Inferior parietal cortex (tissue), 1 donor: ENCODE data around the gene IL1R1.
"Not testable (repeated sequence)": the region's sequence is repeated elsewhere in the genome, so short reads cannot be mapped to it uniquely, and the experiment has no call there.

Experiments used
- DNase-seq: peaks from one replicate; pipeline ENCODE4 v3.0.0-alpha.2; 2016; ENCODE audit errors: extremely low spot score

IL1R1 gene, protein sequence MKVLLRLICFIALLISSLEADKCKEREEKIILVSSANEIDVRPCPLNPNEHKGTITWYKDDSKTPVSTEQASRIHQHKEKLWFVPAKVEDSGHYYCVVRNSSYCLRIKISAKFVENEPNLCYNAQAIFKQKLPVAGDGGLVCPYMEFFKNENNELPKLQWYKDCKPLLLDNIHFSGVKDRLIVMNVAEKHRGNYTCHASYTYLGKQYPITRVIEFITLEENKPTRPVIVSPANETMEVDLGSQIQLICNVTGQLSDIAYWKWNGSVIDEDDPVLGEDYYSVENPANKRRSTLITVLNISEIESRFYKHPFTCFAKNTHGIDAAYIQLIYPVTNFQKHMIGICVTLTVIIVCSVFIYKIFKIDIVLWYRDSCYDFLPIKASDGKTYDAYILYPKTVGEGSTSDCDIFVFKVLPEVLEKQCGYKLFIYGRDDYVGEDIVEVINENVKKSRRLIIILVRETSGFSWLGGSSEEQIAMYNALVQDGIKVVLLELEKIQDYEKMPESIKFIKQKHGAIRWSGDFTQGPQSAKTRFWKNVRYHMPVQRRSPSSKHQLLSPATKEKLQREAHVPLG

DNA sequence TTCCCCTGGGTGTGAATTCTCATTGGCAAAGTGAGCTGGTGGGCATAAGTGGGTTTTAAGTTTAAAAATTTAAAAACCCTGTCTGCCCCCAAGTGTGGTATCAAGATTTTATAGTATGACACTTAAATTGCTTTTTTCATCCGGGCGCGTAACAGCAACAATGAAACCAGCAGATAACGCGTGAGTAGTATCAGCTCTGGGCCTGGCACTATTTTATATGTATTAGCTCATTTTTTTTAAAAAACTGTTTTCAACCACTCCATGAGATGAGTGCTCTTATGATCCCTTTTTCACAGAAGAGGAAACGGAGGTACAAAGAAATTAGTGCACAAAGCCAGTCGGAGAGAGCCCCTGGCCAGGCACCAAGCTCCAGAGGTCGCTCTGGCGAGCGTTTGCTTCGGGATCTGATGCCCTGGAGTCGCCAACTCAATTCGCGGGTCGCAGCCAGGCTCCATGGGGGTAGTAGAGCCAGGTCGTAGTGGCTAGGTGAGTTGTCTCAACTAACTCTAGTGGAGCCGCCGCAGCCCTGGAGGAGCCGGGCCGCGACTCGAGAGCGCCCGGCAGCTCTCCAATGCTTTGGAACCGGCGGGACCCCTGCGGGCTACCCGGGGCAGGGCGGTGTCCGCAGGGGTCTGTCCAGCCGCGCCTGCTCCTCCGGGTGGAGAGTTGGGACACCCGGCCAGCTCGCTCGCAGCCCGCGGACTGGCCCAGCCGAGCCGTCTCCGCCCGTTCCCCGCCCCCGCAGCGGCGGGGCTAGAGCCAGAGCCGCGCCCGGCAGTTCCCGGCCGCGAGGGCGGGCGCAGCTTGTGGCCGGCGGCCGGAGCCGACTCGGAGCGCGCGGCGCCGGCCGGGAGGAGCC, at the start of gene IL1R1:
TSS of gene IL1R1 (plus strand) at position 777 of the 859 bp plus-strand sequence. CDS start 14,979 bp downstream, outside the sequence.
- peak; percentile 7 for DNase-seq

DNA sequence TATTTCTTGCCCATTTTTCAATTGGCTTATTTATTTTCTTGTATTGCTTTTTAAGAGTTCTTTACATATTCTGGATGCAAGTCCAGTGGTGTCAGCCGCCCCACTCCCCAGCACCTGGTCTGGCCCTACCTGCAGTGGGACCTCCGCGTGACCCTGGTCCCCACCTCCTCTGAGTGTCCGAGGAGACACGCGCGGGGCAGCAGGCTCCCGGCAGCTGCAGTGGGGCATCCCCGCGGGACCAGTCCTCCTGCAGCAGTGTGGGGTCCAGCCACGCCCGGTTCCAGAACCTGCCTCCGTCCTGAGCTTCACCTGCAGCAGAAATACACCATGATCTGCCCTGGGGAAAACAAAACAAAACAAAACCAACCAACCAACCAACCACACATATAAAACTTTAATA, 48.9 kb upstream of the IL1R1 start:
- no peak for DNase-seq

DNA sequence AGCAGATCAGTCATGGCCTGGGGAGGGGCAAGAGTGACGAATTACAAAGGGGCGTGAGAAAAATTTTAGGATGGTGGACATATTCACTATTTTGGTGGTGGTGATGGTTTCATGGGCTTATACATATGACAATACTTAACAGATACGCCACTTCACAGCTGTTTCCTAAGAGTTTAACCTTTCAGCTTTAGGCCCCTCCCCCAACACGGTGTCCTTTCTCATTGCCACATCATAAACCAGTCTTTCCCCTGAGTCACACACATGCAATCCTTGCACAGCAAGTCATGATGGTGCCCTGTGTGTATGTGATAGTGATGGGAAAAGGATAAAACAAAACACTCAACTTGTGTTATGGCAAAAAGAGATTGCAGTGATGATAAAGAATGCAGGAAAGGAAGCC, 47.6 kb upstream of the IL1R1 start:
- DNase-seq, result no peak

DNA sequence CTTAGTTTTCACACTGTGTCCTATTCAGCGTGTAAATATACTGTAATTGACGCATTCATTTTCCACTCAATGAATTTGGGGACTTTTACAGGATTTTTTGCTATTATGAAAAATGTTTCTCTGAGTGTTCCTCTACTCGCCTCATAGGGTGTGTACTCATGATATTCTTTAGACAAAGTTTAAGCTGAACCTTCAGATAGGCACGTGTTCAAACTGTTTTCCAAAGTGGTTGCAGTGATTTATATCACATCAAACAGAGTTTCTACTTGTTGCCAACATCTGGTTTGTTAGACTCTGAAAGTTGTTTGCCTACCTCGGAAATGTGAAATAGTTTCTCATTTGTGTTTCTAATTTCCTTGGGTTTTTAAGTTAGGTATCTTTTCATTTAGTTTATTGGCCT, 46.4 kb upstream of the IL1R1 start:
- DNase-seq, result no peak

DNA sequence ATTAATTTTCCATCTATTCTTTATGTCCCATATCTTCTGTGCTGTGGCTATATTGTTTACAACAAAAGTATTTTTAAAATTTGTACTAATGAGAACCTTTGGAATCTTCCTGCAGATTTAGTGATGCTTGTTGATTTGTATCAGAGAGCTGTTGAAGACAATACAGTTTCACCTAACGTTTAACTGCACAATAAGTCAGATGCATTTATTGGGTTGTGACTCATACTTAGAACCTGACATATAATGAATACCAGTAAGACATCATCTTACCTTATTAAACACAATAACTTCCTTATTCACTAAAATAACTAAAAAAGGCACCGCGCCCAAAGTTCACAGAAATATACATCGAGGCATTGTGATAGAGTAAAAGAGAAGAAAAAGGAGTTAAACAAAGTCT, 43.8 kb upstream of the IL1R1 start:
- no peak for DNase-seq

DNA sequence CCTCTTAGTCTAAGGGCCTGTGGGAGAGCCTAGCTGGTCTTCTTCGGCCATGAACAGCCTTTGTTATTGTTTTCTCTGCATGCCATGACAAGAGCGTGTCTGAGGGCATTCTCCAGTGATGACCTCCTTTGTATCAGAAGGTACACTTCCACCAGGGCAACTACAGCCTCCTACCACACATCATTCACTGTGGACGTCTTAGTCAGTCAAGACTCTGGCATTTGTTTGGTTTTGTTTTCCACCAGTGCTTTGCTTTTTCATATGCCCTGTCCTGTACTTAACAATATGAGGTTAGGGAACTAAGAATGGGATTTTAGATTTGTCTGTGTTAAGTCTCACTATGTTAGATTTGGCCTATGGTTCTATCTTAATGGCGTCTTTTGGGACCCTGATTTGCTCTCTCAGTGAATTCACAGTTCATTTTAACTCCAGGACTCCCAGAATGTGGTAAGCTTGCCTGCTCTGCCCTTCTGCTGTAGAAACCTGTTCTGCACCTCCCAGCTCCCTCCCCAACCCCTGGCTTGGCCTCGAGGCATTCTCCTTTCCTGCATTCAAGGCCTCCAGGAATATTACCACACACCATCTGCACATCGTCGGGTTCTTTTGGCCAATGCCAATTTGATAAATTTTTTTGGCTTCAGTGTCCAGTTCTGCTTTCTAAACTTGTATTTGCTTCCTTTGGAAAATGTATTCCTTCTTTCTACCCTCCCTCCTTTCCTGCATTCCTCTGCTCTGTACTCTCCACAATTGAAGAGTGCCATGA, 42.8 kb upstream of the IL1R1 start:
- DNase-seq, result no peak

DNA sequence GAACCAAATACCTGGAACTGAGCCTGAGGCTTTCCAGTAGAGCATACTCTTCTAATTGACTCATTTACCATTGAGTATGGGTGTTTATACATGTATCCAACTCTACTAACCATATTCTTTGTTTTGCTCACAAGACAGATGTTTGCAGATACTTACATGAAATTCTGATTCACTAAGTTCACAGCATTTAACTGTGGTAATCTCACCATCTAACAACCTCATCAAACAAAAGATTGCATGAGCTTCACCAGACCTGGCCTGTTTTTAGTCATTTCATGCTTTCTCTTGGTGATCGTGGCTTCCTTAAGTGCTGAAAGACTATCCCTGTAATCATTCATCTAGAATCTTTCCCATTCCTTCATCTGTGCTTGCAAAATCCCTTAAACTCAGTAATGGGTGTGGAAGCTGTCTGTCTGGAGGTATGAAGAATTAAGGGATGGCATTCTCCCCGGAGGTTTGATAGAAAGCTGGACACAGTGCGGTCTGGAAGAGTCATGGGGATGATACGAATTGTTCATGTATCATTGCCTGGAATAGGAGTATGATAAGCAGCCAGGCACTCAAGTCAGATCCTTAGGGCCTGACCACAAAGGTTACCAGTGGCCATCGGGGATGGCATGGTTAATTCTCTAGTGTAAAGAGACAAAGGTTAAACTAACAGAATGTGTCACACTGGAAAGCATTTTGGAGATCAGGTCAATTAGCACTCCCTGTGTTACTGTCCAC, 42.0 kb upstream of the IL1R1 start:
- no peak for DNase-seq

DNA sequence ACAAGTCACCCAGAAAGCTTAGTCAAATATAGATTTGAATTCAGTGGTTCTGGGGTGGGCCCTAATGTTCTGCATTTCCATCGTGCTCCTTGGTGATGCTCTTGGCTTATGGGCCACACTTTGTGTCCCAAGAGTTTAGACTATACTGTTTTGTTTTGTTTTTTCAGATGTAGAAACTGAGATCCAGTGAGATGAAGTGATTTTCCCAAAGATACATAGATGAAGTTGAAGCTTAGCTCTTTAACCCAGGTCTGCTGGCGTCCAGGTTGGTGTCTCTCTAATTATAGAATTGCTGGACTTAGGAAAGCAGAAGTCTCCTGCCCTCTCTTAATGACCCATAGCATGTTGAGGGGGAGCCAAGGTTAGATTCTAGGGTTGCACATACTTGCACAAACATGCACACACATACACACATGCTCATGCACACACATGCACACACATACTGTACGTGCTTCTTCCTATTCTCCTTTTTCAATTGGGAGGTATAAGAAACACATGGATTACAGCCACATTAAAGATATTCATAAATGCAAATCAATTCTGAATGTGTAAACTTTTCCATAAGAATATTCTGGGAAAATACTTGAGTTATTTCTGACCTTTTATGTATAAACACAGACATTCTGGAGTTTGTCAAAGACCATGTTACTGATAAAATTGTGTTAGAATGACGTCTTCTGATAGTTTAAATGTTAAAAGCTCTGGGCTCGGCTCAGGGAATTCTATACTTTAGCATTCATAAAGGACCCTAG, 41.3 kb upstream of the IL1R1 start:
- no peak for DNase-seq

DNA sequence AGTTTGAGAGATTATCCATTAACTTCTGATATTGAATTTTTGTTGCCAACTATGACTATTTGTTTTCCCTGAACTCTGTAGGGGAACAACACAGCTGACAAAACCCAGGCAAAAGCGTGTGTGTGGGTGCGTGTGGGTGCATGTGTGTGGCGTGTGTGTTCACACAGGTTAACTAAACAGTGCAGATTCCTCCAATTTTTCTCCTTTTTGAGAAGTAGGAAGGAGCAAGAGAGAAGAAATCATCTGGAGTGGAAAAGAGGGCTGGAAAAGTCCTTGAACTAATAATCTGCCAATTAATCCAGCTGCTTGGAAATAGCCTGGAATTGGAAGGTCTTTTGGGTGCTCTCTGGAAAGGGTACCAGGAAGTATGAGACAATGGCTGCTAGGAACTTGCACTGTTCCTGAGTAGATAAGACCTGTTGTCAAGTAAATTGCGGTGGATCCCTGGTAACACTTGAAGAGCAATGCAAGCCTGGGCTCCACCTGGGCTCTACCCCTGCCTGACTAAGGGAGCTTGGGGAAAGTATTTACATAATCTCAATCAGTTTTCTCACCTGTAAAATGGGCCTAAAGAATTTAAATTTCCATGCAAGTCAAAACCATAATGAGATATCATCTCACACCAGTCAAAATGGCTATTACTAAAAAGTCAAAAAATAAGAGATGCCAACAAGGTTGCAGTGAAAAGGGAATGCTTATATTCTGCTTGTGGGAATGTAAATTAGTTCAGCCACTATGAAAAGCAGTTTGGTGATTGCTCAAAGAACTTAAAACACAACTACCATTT, 40.5 kb upstream of the IL1R1 start:
- DNase-seq, result no peak

DNA sequence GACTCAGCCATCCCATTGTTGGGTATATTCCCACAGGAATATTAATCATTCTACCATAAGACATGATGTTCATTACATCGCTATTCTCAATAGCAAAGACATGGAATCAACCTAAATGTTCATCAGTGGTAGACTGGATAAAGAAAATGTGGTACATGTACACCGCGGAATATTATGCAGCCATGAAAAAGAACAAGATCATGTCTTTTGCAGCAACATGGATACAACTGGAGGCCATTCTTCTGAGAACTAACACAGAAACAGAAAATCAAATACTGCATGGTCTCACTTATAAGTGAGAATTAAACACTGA, 40.0 kb upstream of the IL1R1 start:
- not testable (repeated sequence) for DNase-seq

DNA sequence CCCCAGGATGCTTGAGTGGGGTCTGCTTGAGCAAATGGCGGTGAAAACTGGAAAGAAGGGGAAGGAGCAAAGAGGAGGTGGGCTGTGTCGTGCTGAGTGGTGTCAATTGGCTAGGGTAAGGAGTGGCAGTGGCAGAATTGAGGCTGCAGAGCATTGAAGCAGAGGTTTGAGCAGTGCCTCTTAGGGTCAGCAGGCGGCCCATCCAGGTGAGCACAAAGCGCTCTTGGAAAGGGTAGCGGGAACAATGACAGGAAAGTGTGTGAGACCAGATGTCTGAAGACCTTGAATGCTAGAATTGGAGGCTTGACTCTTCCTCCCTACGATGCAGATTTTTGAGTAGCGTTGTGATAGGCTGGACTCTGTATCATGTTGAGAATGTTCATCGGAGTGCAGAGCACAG, 39.3 kb upstream of the IL1R1 start:
- no peak for DNase-seq

DNA sequence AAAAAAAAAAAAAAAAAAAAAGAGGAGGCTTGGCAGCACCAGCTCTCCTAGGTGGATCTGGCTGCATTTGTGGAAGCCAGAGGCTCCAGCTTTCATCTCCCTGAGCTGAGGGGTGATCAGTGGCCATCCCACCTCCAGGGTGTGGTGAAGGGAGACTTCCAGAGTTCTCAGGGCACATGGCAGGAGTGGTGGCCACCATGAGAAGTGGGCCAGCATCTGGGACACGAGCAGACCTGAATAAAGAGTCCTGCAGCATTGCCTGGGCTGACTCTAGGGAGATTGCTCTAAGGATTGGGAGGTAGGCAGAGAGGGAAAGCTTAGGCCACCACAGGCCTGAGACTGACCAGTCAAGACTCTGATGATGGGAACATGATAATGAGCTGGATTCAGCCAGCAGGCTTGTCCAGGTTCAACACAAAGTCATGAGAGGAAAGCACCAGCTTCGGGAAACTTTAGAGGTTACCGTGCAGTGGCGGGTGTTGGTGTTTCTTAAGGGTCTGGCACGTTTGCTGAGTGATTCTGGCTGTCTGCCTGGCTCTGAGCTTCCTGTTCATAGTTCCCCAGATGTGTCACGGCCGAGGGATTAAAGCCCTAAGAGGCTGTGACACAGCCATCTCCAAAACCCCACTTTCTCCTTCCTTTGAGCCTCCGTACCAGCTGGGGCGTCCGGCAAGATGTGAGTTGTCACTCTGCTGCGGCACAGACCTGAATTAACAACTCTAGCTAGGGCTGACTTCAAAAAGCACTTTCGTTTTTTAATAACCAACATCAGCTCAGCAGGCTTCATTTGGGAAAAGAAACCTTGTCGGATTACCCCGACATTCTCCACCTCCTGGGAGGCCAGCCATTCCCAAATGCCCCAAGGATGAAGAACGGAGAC, 38.3 kb upstream of the IL1R1 start:
- DNase-seq, result no peak

DNA sequence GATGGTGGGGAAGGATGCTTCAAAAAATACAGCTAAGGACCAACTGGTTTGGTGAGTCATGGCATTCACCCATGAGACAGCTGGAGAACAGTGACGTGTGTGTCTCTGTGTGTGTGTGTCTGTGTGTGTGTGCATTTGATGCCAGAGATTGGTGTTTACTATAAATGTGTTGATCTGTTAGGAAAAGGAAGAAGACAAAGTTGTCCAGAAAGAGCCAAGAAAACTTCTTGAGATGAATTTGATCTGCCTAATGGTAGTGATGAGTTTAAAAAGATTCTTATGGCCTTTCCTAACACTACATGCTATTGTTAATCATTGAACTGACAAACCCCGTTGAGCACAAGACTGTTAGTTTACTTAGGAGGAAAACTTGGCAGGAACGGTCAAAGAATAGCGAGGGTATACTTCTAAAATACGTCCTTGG, 36.4 kb upstream of the IL1R1 start:
- no peak for DNase-seq

DNA sequence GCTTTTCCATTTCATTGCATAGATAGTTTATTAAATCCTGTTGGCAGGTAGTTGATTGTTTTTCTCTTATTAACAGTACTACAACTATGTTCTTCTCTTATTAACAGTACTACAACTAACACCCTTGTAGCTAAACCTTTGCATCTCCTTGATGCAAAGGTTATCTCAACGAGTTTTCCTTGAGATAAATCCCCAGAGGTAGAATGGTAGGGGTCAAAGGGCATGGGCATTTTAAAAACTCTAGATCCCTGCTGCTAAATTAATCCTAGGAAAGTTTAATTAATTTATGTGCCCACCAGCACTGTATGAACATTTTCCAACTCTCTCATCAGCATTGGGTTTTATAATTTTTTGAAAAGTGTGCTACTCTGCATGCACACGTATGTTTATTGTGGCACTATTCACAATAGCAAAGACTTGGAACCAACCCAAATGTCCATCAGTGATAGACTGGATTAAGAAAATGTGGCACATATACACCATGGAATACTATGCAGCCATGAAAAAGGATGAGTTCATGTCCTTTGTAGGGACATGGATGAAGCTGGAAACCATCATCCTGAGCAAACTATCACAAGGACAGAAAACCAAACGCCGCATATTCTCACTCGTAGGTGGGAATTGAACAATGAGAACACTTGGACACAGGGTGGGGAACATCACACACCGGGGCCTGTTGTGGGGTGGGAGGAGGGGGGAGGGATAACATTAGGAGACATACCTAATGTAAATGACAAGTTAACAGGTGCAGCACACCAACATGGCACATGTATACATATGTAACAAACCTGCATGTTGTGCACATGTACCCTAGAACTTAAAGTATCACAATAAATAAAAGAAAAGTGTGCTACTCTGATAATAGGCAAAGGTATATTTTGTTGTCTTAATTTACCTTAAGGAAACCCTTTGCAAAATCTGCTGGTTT, 35.5 kb upstream of the IL1R1 start:
- not testable (repeated sequence) for DNase-seq

DNA sequence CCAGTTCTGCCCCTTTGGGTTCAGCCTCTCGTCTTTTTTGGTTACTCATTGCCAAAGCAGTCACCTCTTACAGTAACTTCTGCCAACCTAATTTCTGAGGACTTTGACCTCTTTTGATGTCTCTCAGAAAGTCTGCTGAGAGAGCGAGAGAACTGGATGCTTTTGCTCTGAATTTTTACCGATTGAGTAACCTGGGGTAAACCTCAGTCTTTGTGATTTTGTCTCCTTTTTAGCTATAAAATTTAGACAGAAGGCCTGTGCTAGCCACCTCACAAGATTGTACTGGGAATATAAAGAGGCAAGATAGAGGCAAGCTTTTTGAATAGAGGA, 34.8 kb upstream of the IL1R1 start:
- no peak for DNase-seq

DNA sequence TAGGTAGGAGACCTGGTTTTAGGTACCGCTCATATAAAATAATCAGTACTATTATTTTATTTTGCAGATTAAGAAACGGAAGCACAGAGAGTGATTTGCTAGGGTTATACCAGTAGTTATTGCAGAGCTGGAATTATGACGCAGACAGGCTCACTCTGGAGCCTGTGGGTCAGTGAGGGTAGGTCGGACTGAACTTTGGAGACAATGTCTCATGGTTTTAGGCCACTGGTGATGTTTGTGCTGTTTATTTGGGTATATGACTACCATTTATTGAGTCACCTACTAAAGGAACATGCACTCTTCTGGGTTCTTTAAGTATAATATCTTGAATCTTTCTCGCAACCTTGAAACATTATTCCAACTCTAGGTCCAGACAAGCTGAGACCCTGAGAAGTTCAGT, 33.5 kb upstream of the IL1R1 start:
- no peak for DNase-seq

DNA sequence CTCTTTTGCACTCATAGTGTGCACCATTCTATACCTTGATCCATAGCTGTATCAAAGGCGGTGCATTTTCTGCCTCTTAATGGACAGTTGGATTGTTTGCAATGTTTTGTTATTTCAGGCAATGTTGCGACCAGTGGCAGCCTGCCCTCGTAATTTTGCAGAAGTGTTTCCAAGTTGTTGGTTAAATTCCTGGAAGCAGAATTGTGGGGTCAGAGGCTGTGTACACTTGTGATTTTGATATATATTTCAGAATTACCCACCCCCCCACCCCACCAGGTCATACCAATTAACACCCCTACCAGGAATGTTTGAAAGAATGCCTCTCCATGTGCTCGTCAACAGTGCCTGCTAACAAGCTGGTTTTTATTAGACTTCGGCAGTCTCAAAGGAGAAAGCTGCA, 32.4 kb upstream of the IL1R1 start:
- DNase-seq, result no peak
